CD4-positive, alpha-beta memory T cell (primary cell): ENCODE results near the gene NKAIN4. TPM values are rescaled to one million over a fixed set of nuclear protein-coding genes. Genes with fewer than 3 reads are reported as not detected.
A peak's percentile ranks its signal among the peaks of the same experiment; 100 is the strongest.

Experiments used
- CTCF ChIA-PET: fragments of 350-600 bp; sonication (Branson Sonifier 250); formaldehyde crosslinking; loops from one replicate; lab custom pipeline; 2021; ENCODE audit warnings: inconsistent platforms; ENCODE audit not compliant: partially characterized antibody; lab: Charles Lee
- POLR2A ChIA-PET: fragments of 350-600 bp; sonication (Branson Sonifier 250); formaldehyde crosslinking; loops from one replicate; lab custom pipeline; 2021; ENCODE audit not compliant: partially characterized antibody; lab: Charles Lee
- DNase-seq, 5 donors: peaks; one replicate each; pipeline versions ENCODE4 v3.0.0 to v3.0.0-alpha.2; 2020 to 2022; ENCODE audit warnings: mixed read lengths in 1 of 5
- H3K27ac ChIP-seq: one replicate; pipeline ENCODE4 v1.7.0; 2013; ENCODE audit warnings: low read depth, low read length
- H3K27me3 ChIP-seq: 2 replicates; pipeline ENCODE4 v1.7.0; 2013; ENCODE audit warnings: mild to moderate bottlenecking, low read length, moderate library complexity; ENCODE audit not compliant: insufficient read depth
- H3K36me3 ChIP-seq: 2 replicates; pipeline ENCODE4 v1.7.0; 2013; ENCODE audit warnings: mild to moderate bottlenecking, low read length, moderate library complexity; ENCODE audit not compliant: insufficient read depth
- H3K4me1 ChIP-seq: 2 replicates; pipeline ENCODE4 v1.7.0; 2013; ENCODE audit warnings: mild to moderate bottlenecking, low read length, moderate library complexity; ENCODE audit not compliant: insufficient read depth
- H3K4me3 ChIP-seq, 2 donors: one replicate each; pipeline ENCODE4 v1.7.0; 2013; ENCODE audit warnings: low read length in 2 of 2, mild to moderate bottlenecking in 1 of 2
- H3K9me3 ChIP-seq, 2 donors: one replicate each; pipeline ENCODE4 v1.7.0; 2013; ENCODE audit warnings: low read length in 2 of 2, control low read depth in 1 of 2; ENCODE audit not compliant: control insufficient read depth in 1 of 2
- H3K27ac Mint-ChIP-seq, 7 donors: one replicate each; pipeline ENCODE4 v1.8.0; 2020 to 2021; ENCODE audit warnings: mixed read lengths in 7 of 7, mild to moderate bottlenecking in 6 of 7, inconsistent platforms in 3 of 7, moderate library complexity in 3 of 7
- H3K27me3 Mint-ChIP-seq, 2 donors: one replicate each; pipeline ENCODE4 v1.8.0; 2020 to 2021; ENCODE audit warnings: mixed read lengths in 2 of 2
- H3K36me3 Mint-ChIP-seq, 2 donors: one replicate each; pipeline ENCODE4 v1.8.0; 2020 to 2021; ENCODE audit warnings: mixed read lengths in 2 of 2, inconsistent platforms in 1 of 2, mild to moderate bottlenecking in 1 of 2
- H3K4me1 Mint-ChIP-seq, 4 donors: one replicate each; pipeline ENCODE4 v1.8.0; 2020 to 2021; ENCODE audit warnings: mixed read lengths in 4 of 4, mild to moderate bottlenecking in 1 of 4
- H3K4me3 Mint-ChIP-seq, 8 donors: one replicate each; pipeline ENCODE4 v1.8.0; 2020 to 2021; ENCODE audit warnings: mixed read lengths in 8 of 8, mild to moderate bottlenecking in 7 of 8, moderate library complexity in 6 of 8, inconsistent platforms in 3 of 8
- H3K9me3 Mint-ChIP-seq, 8 donors: one replicate each; pipeline ENCODE4 v1.8.0; 2020 to 2021; ENCODE audit warnings: mixed read lengths in 8 of 8, mild to moderate bottlenecking in 5 of 8, inconsistent platforms in 3 of 8, moderate library complexity in 1 of 8
- intact Hi-C: fragments of 100-400 bp; cut with micrococcal nuclease; formaldehyde crosslinking; loops from one replicate; pipeline ENCODE4 v1.15.1; 2023
- polyA plus RNA-seq, 2 donors: library from polyadenylated mRNA; unstranded; fragments of 300-500 nt; fragmentation: Illumina TruSeq; gene quantifications; one replicate each; pipeline ENCODE4 v1.2.3, GENCODE V29; 2021
- total RNA-seq, 2 experiments: library from RNA; stranded (reverse); gene quantifications; one replicate each; pipeline ENCODE4 v1.2.3, GENCODE V29; 2021

The NKAIN4 gene
- total and polyA plus RNA-seq, 4 experiments from 2014 or later = not detected

DNA sequence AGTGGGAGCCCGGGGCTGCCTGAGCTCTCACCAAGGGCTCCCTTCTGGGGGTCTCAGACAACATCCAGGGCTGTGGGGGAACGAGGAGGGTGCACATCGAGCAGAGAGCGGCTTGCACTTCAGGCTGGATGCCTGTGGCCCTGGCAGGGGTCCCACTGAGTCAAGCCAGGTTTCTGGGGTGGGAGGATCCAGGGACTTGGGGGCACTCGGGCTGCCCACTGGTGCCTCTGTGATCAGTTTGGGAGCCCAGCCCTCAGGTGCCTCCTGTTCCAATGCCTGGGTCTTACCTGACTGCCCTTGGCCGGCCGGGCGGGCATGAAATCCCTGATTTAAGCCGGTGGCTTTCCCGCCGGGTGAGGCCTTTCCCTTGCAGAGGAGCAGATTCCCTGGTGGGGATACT is 39.2 kb upstream of the NKAIN4 start:
- H3K4me1 Mint-ChIP-seq = peaks cover 7 to 15% (median 12%) of the 10 kb centered on the region in 4 donors

DNA sequence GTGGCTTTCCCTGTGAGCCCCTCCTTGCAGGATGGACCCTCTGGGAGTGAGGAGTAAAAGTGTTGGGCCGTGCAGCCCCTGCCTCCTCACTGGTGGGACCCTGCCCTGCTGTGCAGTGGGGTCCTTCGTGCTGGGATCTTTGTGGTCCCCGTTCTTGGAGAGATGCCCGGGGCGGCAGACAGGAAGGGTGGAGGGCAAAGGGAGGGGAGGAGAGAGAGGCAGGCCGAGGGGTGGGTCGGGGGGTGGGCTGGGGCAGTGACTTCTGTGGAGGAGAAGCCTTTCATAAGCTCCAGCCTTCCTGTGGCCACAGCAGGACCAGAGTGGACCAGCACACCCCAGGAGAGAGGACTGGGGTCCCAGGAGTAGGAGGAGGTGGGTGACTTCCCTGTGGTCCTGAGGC is 38.6 kb upstream of the NKAIN4 start, which contains the start of gene COL20A1:
Gene COL20A1 (plus strand): TSS at position 283 of the 400 bp plus-strand sequence. CDS start 1,922 bp downstream, outside the sequence.
- H3K9me3 ChIP-seq = no peaks in the 10 kb centered on the region
- Mint-ChIP-seq H3K9me3 (no peaks in the 10 kb centered on the region), H3K4me3 (no peak within 1 kb of the TSS), H3K4me1 (peaks cover 7 to 15% (median 12%) of the 10 kb centered on the region in 4 donors), H3K27ac (peak within 1 kb of the TSS in 2 of 7 donors; percentile 35 to 42), H3K36me3 (peaks cover 3 to 7% of the 10 kb centered on the region in 2 donors), H3K27me3 (peaks cover 0 to 4% of the 10 kb centered on the region in 2 donors)
- no peak within 1 kb of the TSS for H3K27ac ChIP-seq
- no peaks in the 10 kb centered on the region for H3K27me3 ChIP-seq
- ChIA-PET CTCF (no interaction called here), POLR2A (no interaction called here)
- H3K4me1 ChIP-seq = peaks cover 13% of the 10 kb centered on the region
- DNase-seq = peak in 1 of 5 donors; percentile 10
- intact Hi-C loops = no loop called here
- H3K4me3 ChIP-seq = no peak within 1 kb of the TSS
- peaks cover 5% of the 10 kb centered on the region for H3K36me3 ChIP-seq

More for the DNA sequence above, 39.2 kb upstream of the NKAIN4 start:
- no peaks in the 10 kb centered on the region for H3K27me3 ChIP-seq
- peaks cover 3% of the 10 kb centered on the region in 2 donors for H3K36me3 Mint-ChIP-seq
- no peaks in the 10 kb centered on the region for H3K9me3 ChIP-seq
- peaks cover 0 to 4% of the 10 kb centered on the region in 2 donors for H3K27me3 Mint-ChIP-seq
- ChIA-PET POLR2A (no interaction called here), CTCF (no interaction called here)
- H3K4me3 Mint-ChIP-seq = no peak overlapping the region
- H3K4me3 ChIP-seq = no peak overlapping the region
- H3K27ac ChIP-seq = no peak overlapping the region
- peaks cover 4% of the 10 kb centered on the region for H3K36me3 ChIP-seq
- no peak overlapping the region for H3K27ac Mint-ChIP-seq
- intact Hi-C loops = no loop called here
- H3K4me1 ChIP-seq = peaks cover 13% of the 10 kb centered on the region
- DNase-seq = peak in 1 of 5 donors; percentile 6
- H3K9me3 Mint-ChIP-seq = no peaks in the 10 kb centered on the region

DNA sequence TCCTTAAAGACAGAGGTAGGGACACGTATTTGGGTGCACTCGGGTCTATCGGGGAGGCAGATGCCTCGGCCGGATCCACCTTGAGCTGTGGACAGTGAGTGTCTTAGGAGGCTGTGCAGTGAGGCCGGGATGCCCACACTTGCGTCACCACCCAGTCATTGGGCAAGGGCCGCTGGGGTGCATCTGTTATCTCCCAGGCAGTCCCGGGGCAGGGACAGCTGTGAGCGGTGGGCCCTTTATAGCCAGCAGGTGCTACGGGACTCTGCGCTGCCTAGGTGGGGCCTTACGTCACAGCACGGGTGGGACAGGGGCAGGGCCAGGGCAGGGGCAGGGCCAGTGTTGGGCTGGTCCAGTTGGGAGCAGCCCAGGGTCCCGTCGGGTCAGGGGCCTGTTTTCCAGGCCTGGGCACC is 38.0 kb upstream of the NKAIN4 start:
- Mint-ChIP-seq H3K27ac (peak overlapping the region in 1 of 7 donors; percentile 35), H3K36me3 (peaks cover 3 to 7% of the 10 kb centered on the region in 2 donors), H3K9me3 (no peaks in the 10 kb centered on the region), H3K27me3 (peaks cover 0 to 4% of the 10 kb centered on the region in 2 donors), H3K4me3 (no peak overlapping the region), H3K4me1 (peaks cover 7 to 15% (median 12%) of the 10 kb centered on the region in 4 donors)
- CTCF ChIA-PET = interaction anchor here (1.9 kb wide), 1 partner anchor 69 kb away, joined by 12 read pairs; no protein-coding TSS in a partner anchor
- H3K4me3 ChIP-seq = no peak overlapping the region
- intact Hi-C loops = no loop called here
- no peak overlapping the region for H3K27ac ChIP-seq
- peaks cover 7% of the 10 kb centered on the region for H3K36me3 ChIP-seq
- H3K27me3 ChIP-seq = no peaks in the 10 kb centered on the region
- DNase-seq = no peak
- no peaks in the 10 kb centered on the region for H3K9me3 ChIP-seq
- POLR2A ChIA-PET = interaction anchor here (2.3 kb wide), 1 partner anchor 20 kb away, joined by 6 read pairs; the partner anchor contains the start of gene ARFGAP1
- peaks cover 13% of the 10 kb centered on the region for H3K4me1 ChIP-seq

DNA sequence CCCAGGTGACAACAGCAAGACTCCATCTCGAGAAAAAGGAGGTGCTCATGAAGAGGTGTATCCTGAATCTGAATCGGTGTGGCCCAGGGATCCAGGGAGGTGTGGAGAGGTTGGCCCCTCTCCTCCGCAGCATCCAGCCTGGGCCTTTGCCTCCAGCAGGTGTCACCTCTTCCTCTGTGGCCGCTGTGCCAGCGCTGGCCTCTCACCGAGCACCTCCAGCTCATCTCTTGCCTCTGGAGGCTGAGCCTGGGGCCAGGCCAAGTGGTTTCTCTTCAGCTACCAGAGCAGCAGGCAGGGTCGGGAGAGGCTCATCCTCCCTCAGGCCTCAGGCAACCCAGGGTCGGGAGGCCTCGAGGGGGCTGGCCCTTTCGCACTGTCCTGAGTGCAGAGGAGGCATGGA is 37.5 kb upstream of the NKAIN4 start:
- Histone ChIP-seq H3K27me3 (no peaks in the 10 kb centered on the region), H3K36me3 (peaks cover 12% of the 10 kb centered on the region), H3K27ac (no peak overlapping the region), H3K4me3 (no peak overlapping the region), H3K4me1 (peaks cover 13% of the 10 kb centered on the region), H3K9me3 (no peaks in the 10 kb centered on the region)
- Mint-ChIP-seq H3K27me3 (peaks cover 0 to 4% of the 10 kb centered on the region in 2 donors), H3K9me3 (no peaks in the 10 kb centered on the region), H3K27ac (peak overlapping the region in 1 of 7 donors; percentile 35), H3K4me3 (no peak overlapping the region), H3K36me3 (peaks cover 3 to 7% of the 10 kb centered on the region in 2 donors), H3K4me1 (peaks cover 7 to 15% (median 12%) of the 10 kb centered on the region in 4 donors)
- intact Hi-C loops = loop anchor here (1.0 kb wide), 1 partner anchor 69 kb away; no protein-coding TSS in a partner anchor
- CTCF ChIA-PET = interaction anchor here (1.9 kb wide), 1 partner anchor 68 kb away, joined by 12 read pairs; no protein-coding TSS in a partner anchor
- peak in 1 of 5 donors; percentile 22 for DNase-seq
- POLR2A ChIA-PET = interaction anchor here (2.3 kb wide), 1 partner anchor 19 kb away, joined by 6 read pairs; the partner anchor contains the start of gene ARFGAP1

DNA sequence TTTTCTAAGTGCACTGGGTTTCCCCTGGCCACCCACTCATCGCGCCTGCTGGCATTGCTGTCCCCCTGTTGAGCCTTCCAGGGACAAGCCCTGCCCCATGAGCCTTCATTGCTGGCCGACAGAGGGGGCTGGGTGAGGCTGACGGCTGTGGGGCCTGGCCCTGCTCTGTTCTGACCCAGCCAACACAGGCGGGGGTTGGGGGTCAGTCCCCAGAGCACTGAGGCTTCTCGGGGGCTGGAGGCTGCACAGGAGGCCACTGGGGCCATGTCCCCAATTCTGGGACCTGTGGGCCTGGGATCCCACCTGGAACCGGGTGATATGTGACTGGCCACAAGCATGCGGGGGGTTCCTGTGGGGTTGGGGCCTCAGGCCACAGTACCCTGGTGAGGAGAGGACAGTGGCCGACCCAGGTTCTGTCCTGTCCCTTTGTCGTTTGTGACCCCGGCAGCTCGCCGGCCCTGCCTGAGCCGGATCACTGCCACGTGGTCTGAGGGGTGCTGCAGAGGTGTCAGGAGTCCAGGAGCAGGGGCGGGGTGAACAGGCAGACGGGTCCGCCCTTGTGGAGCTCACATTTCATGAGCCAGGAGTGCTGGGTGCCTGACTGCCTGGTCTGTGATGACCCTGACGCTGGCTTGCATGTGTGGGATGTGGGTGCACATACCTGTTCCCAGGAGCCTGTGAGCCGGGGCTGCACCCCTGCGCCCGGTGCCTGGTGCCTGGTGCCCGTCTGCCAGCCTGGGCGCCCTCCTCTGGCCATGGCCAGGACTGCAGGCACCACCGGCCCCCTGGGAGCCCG is 36.6 kb upstream of the NKAIN4 start:
- CTCF ChIA-PET = interaction anchor here (1.9 kb wide), 1 partner anchor 67 kb away, joined by 12 read pairs; no protein-coding TSS in a partner anchor
- intact Hi-C loops = loop anchor here (1.0 kb wide), 1 partner anchor 68 kb away; no protein-coding TSS in a partner anchor
- H3K4me3 Mint-ChIP-seq = no peak overlapping the region

DNA sequence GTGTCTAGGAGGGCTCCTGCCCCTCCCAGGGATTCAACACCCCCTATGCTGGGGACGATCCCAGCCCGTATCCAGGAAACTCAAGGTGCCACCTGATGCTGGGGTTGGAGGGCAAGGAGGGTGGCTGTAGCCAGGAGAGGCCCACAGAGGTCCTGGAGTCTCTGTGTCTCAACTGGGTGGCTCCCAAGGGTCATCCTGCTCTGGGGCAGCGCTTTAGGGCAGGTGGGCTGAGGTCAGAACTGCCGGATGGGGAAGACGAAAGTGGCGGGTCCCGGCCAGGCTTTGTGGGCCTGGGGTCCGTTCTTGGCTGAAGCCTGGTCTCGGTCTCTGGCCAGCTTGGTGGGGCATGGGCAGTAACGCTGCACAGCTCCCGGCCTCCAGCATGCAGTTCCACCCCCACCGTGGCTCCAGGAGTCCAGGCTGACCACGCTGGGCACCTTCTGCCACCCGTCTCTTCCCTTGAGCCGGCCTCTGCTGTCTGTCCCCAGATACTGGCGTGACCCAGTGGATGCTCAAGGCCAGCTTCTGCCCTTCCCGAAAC is 35.9 kb upstream of the NKAIN4 start:
- Mint-ChIP-seq H3K36me3 (peaks cover 3 to 16% of the 10 kb centered on the region in 2 donors), H3K27me3 (peaks cover 0 to 1% of the 10 kb centered on the region in 2 donors), H3K9me3 (no peaks in the 10 kb centered on the region), H3K27ac (no peak overlapping the region), H3K4me1 (peaks cover under 1 to 12% (median 4%) of the 10 kb centered on the region in 4 donors), H3K4me3 (no peak overlapping the region)
- Histone ChIP-seq H3K27me3 (no peaks in the 10 kb centered on the region), H3K4me3 (no peak overlapping the region), H3K36me3 (peaks cover 12% of the 10 kb centered on the region), H3K9me3 (no peaks in the 10 kb centered on the region), H3K27ac (no peak overlapping the region), H3K4me1 (peaks cover 3% of the 10 kb centered on the region)
- peak in 1 of 5 donors; percentile 7 for DNase-seq
- intact Hi-C loops = no loop called here
- ChIA-PET POLR2A (interaction anchor here (2.3 kb wide), 1 partner anchor 17 kb away, joined by 6 read pairs; the partner anchor contains the start of gene ARFGAP1), CTCF (interaction anchor here (1.3 to 1.9 kb wide), 2 partner anchors 67 kb away, joined by 3 to 12 read pairs; no protein-coding TSS in a partner anchor)

More for the DNA sequence above, 36.6 kb upstream of the NKAIN4 start:
- Histone ChIP-seq H3K36me3 (peaks cover 12% of the 10 kb centered on the region), H3K4me1 (peaks cover 10% of the 10 kb centered on the region), H3K27me3 (no peaks in the 10 kb centered on the region), H3K4me3 (no peak overlapping the region), H3K27ac (no peak overlapping the region), H3K9me3 (no peaks in the 10 kb centered on the region)
- H3K27me3 Mint-ChIP-seq = peaks cover 0 to 4% of the 10 kb centered on the region in 2 donors
- H3K36me3 Mint-ChIP-seq = peaks cover 3 to 12% of the 10 kb centered on the region in 2 donors
- POLR2A ChIA-PET = interaction anchor here (2.3 kb wide), 1 partner anchor 18 kb away, joined by 6 read pairs; the partner anchor contains the start of gene ARFGAP1
- H3K9me3 Mint-ChIP-seq = no peaks in the 10 kb centered on the region
- DNase-seq = peak; percentile 41 to 60 (median 50)
- no peak overlapping the region for H3K27ac Mint-ChIP-seq
- H3K4me1 Mint-ChIP-seq = peaks cover 7 to 14% (median 10%) of the 10 kb centered on the region in 4 donors
